GM23338 (cell line): ENCODE data around the gene TRIP4.

Experiments used
- CREB1 ChIP-seq: fragments of 250-450 bp; sonication (Bioruptor Pico); IDR thresholded peaks from 2 replicates; pipeline ENCODE4 v1.5.0; 2020; ENCODE audit warnings: low read depth, mild to moderate bottlenecking, moderate library complexity
- CTCF ChIP-seq, 2 experiments: fragments of 200-600 bp in 1 of 2; sonication (generic) in 1 of 2; conservative IDR thresholded peaks; 2 replicates each; pipeline versions ENCODE4 v1.5.1 to v1.6.1; 2016 to 2017; ENCODE audit warnings: antibody characterized with exemption in 2 of 2, low read depth in 2 of 2, mild to moderate bottlenecking in 2 of 2, moderate library complexity in 1 of 2
- EZH2 ChIP-seq: fragments of 200-600 bp; sonication (generic); IDR thresholded peaks from one replicate; pipeline ENCODE4 v1.8.0; 2017; ENCODE audit warnings: antibody characterized with exemption, mild to moderate bottlenecking, low read depth; ENCODE audit not compliant: unreplicated experiment
- EZH2phosphoT487 ChIP-seq: fragments of 200-600 bp; sonication (generic); IDR thresholded peaks from one replicate; pipeline ENCODE4 v1.8.1; 2018; ENCODE audit warnings: antibody characterized with exemption; ENCODE audit not compliant: unreplicated experiment
- JUNB ChIP-seq: IDR thresholded peaks from one replicate; pipeline ENCODE4 v1.6.1; 2016; ENCODE audit warnings: antibody characterized with exemption; ENCODE audit not compliant: unreplicated experiment
- POLR2AphosphoS5 ChIP-seq: IDR thresholded peaks from 2 replicates; pipeline ENCODE4 v1.6.1; 2016; ENCODE audit warnings: antibody characterized with exemption, low read depth
- REST ChIP-seq: IDR thresholded peaks from one replicate; pipeline ENCODE4 v1.6.1; 2018; ENCODE audit warnings: antibody characterized with exemption; ENCODE audit not compliant: unreplicated experiment
- STAT1 ChIP-seq: IDR thresholded peaks from one replicate; pipeline ENCODE4 v1.6.1; 2016; ENCODE audit warnings: antibody characterized with exemption; ENCODE audit not compliant: unreplicated experiment
- ZNF114 ChIP-seq: fragments of 250-450 bp; sonication (Bioruptor Pico); IDR thresholded peaks from 2 replicates; pipeline ENCODE4 v1.5.0; 2020; ENCODE audit warnings: mild to moderate bottlenecking, moderate library complexity
- ZNF331 ChIP-seq: fragments of 250-450 bp; sonication (Bioruptor Pico); IDR thresholded peaks from 2 replicates; pipeline ENCODE4 v1.5.0; 2020; ENCODE audit warnings: low read depth, mild to moderate bottlenecking, moderate library complexity

GRCh38 chr15:64503197-64503596 is 115.6 kb downstream of the TRIP4 start:
- TF ChIP-seq REST (no peak), CTCF (conservative IDR thresholded peaks at IDR 0.05; ENCODE audit: low read depth in 2 of 2) (no peak), EZH2phosphoT487 (no peak), POLR2AphosphoS5 (no peak), EZH2 (no peak), ZNF114 (no peak), ZNF331 (no peak), CREB1 (CRISPR knock-in tag) (no peak), JUNB (no peak), STAT1 (no peak)
